Endothelial cell of umbilical vein (primary cell): ENCODE results near the gene CELF2. TPM values are rescaled to one million over a fixed set of nuclear protein-coding genes. Genes with fewer than 3 reads are reported as not detected.

Experiments
- BruUV-seq: library from RNA; stranded (reverse); fragments of 400-500 nt; replicated peaks from 2 replicates; lab custom pipeline; 2021; lab: Mats Ljungman, UMichigan
- CTCF ChIA-PET: fragments of 300-600, 350-600 bp; sonication (Branson Sonifier 250); formaldehyde crosslinking; loops from one replicate; lab custom pipeline; 2021; ENCODE audit warnings: antibody characterized with exemption, inconsistent platforms; lab: Charles Lee
- POLR2A ChIA-PET: fragments of 300-600, 350-600 bp; sonication (Branson Sonifier 250); formaldehyde crosslinking; loops from one replicate; lab custom pipeline; 2021; ENCODE audit warnings: antibody characterized with exemption, inconsistent platforms; lab: Charles Lee
- DNase-seq: peaks from one replicate; pipeline ENCODE4 v3.0.0-alpha.2; 2011; ENCODE audit warnings: low read depth, low spot score
- FAIRE-seq: peaks from 2 replicates; lab custom pipeline; 2011; peaks lifted over from hg19 to GRCh38; lab: Jason Lieb, UNC
- H2AFZ ChIP-seq: 2 replicates; pipeline ENCODE4 v1.6.0; 2012; ENCODE audit warnings: low read depth, low read length, control low read depth, inconsistent platforms
- H3K27ac ChIP-seq: 2 replicates; pipeline ENCODE4 v1.5.1; 2011; ENCODE audit warnings: low read depth, mild to moderate bottlenecking, control low read depth, low read length, moderate library complexity; ENCODE audit not compliant: insufficient read depth
- H3K27me3 ChIP-seq, 2 experiments: 2 replicates each; pipeline versions ENCODE4 v1.6.0 to v1.6.1; 2011; ENCODE audit warnings: low read length in 2 of 2, mixed read lengths in 1 of 2; ENCODE audit not compliant: control insufficient read depth in 2 of 2, insufficient read depth in 2 of 2
- H3K36me3 ChIP-seq, 2 experiments: 2 replicates in 1 of 2; 3 replicates in 1 of 2; pipeline ENCODE4 v1.5.1; 2011; ENCODE audit warnings: low read length in 2 of 2, mild to moderate bottlenecking in 1 of 2, moderate library complexity in 1 of 2; ENCODE audit not compliant: control insufficient read depth in 2 of 2, insufficient read depth in 2 of 2; ENCODE audit errors: extremely low read depth in 1 of 2
- H3K4me1 ChIP-seq: 3 replicates; pipeline ENCODE4 v1.5.1; 2011; ENCODE audit warnings: mild to moderate bottlenecking, low read length; ENCODE audit not compliant: control insufficient read depth, insufficient read depth; ENCODE audit errors: extremely low read depth
- H3K4me2 ChIP-seq: 2 replicates; pipeline ENCODE4 v1.6.1; 2011; ENCODE audit warnings: low read length, control low read depth, mixed read lengths; ENCODE audit not compliant: insufficient read depth
- H3K4me3 ChIP-seq, 3 experiments: fragments of 200-600 bp in 1 of 3; sonication (generic), shearing (Covaris generic) in 1 of 3; replicated peaks in 1 of 3; 2 replicates each; pipeline ENCODE4 v1.5.1; 2011 to 2016; ENCODE audit warnings: control low read depth in 3 of 3, low read length in 3 of 3, mild to moderate bottlenecking in 2 of 3, inconsistent platforms in 1 of 3, low read depth in 1 of 3, moderate library complexity in 1 of 3; ENCODE audit not compliant: insufficient read depth in 1 of 3
- H3K79me2 ChIP-seq: 2 replicates; pipeline ENCODE4 v1.6.0; 2012; ENCODE audit warnings: low read length, inconsistent platforms; ENCODE audit not compliant: control insufficient read depth, insufficient read depth
- H3K9ac ChIP-seq: replicated peaks from 2 replicates; pipeline ENCODE3; 2011; ENCODE audit warnings: low read length, control low read depth; ENCODE audit not compliant: insufficient read depth; ENCODE audit errors: extremely low read depth
- H3K9me1 ChIP-seq: replicated peaks from 3 replicates; pipeline ENCODE4 v1.6.0; 2011; ENCODE audit warnings: mild to moderate bottlenecking, low read length; ENCODE audit not compliant: control insufficient read depth, insufficient read depth; ENCODE audit errors: extremely low read depth
- H3K9me3 ChIP-seq: replicated peaks from 2 replicates; pipeline ENCODE4 v1.5.1; 2012; ENCODE audit warnings: low read length, inconsistent platforms; ENCODE audit not compliant: control insufficient read depth, insufficient read depth
- H4K20me1 ChIP-seq: replicated peaks from 2 replicates; pipeline ENCODE3; 2011; ENCODE audit warnings: mild to moderate bottlenecking, low read length; ENCODE audit not compliant: control insufficient read depth, insufficient read depth; ENCODE audit errors: extremely low read depth
- EZH2 ChIP-seq: IDR thresholded peaks from 2 replicates; pipeline ENCODE4 v1.6.1; 2012; ENCODE audit warnings: borderline replicate concordance, low read depth, mild to moderate bottlenecking, moderate library complexity, low read length, inconsistent platforms; ENCODE audit not compliant: severe bottlenecking
- FOS ChIP-seq: IDR thresholded peaks from 2 replicates; pipeline ENCODE4 v1.6.1; 2011; ENCODE audit warnings: mild to moderate bottlenecking, low read length, moderate library complexity, borderline replicate concordance; ENCODE audit not compliant: insufficient read depth
- JUN ChIP-seq: IDR thresholded peaks from 2 replicates; pipeline ENCODE4 v1.6.1; 2011; ENCODE audit warnings: borderline replicate concordance, low read depth; ENCODE audit not compliant: insufficient read length, insufficient read depth
- MAX ChIP-seq: IDR thresholded peaks from 2 replicates; pipeline ENCODE4 v1.6.1; 2011; ENCODE audit not compliant: insufficient read depth, insufficient read length
- POLR2A ChIP-seq: IDR thresholded peaks from 2 replicates; pipeline ENCODE4 v1.6.1; 2012; ENCODE audit warnings: low read depth, mild to moderate bottlenecking, control low read depth, low read length
- POLR2AphosphoS5 ChIP-seq: IDR thresholded peaks from 2 replicates; pipeline ENCODE4 v1.6.1; 2012; ENCODE audit warnings: low read depth, mild to moderate bottlenecking, control low read depth, low read length, moderate library complexity; ENCODE audit not compliant: insufficient read depth
- dilution Hi-C: fragments of 300-500 bp; cut with MboI; formaldehyde crosslinking; loops from one replicate; pipeline ENCODE4 v1.15.0; 2019; ENCODE audit warnings: low sequenced_read_pairs; ENCODE audit not compliant: extremely low pct_ligation_motif_present
- intact Hi-C: fragments of 100-400 bp; cut with micrococcal nuclease; formaldehyde crosslinking; loops from one replicate; pipeline ENCODE4 v1.10.0; 2022
- polyA plus RNA-seq, 4 experiments: library from polyadenylated mRNA; depleted of rRNA in 3 of 4; stranded (reverse) in 3 of 4; unstranded in 1 of 4; fragments of >200 nt; gene quantifications; 2 replicates each; pipeline versions ENCODE4 v1.2.1 to v1.2.3, GENCODE V29; 2011 to 2012; ENCODE audit warnings: missing spikeins in 1 of 4
- total RNA-seq: library from RNA; stranded (reverse); gene quantifications from 2 replicates; pipeline ENCODE4 v1.2.3, GENCODE V29; 2021
- TF ChIP-seq, protein P1 (sequence below), 2 donors: IDR thresholded peaks; 1 replicate in 1 of 2; 2 replicates in 1 of 2; pipeline ENCODE4 v1.5.1; 2011; ENCODE audit warnings: low read length in 2 of 2, mild to moderate bottlenecking in 2 of 2, moderate library complexity in 2 of 2, control low read depth in 1 of 2, inconsistent platforms in 1 of 2, low read depth in 1 of 2; ENCODE audit not compliant: insufficient read depth in 1 of 2; ENCODE audit errors: extremely low read depth in 1 of 2

The CELF2 gene
- total and polyA plus RNA-seq, 2 donors (not counting 3 experiments of a cell fraction or from before 2014, with no cell fraction given) = 21.6 to 42.6 TPM

- H4K20me1 ChIP-seq = no peaks in the 10 kb centered on the region
- dilution Hi-C loops = no loop called here
Observed at GRCh38 chr10:11223081-11223480, 205.4 kb downstream of the CELF2 start.

More at GRCh38 chr10:11223081-11223480, 205.4 kb downstream of the CELF2 start:
- FAIRE-seq (no peak), DNase-seq (no peak)
- no peak overlapping the region for H3K4me2 ChIP-seq
- ChIA-PET CTCF (no interaction called here), POLR2A (no interaction called here)
- H3K4me3 ChIP-seq = no peak overlapping the region
- no peak overlapping the region for H2AFZ ChIP-seq
- no TSS peak for BruUV-seq
- no peaks in the 10 kb centered on the region for H3K27me3 ChIP-seq
- H3K36me3 ChIP-seq = no peaks in the 10 kb centered on the region
- no peaks in the 10 kb centered on the region for H3K4me1 ChIP-seq
- H3K9ac ChIP-seq = no peak overlapping the region
- TF ChIP-seq FOS (no peak), MAX (no peak), POLR2AphosphoS5 (no peak), JUN (no peak), POLR2A (no peak), EZH2 (no peak)
- TF ChIP-seq, protein P1, sequence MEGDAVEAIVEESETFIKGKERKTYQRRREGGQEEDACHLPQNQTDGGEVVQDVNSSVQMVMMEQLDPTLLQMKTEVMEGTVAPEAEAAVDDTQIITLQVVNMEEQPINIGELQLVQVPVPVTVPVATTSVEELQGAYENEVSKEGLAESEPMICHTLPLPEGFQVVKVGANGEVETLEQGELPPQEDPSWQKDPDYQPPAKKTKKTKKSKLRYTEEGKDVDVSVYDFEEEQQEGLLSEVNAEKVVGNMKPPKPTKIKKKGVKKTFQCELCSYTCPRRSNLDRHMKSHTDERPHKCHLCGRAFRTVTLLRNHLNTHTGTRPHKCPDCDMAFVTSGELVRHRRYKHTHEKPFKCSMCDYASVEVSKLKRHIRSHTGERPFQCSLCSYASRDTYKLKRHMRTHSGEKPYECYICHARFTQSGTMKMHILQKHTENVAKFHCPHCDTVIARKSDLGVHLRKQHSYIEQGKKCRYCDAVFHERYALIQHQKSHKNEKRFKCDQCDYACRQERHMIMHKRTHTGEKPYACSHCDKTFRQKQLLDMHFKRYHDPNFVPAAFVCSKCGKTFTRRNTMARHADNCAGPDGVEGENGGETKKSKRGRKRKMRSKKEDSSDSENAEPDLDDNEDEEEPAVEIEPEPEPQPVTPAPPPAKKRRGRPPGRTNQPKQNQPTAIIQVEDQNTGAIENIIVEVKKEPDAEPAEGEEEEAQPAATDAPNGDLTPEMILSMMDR (IDR thresholded peaks at IDR 0.05; ENCODE audit: extremely low read depth in 1 of 2, insufficient read depth in 1 of 2, low read depth in 1 of 2, low read length in 2 of 2) = no peak
- H3K27ac ChIP-seq = no peak overlapping the region
- no peaks in the 10 kb centered on the region for H3K9me3 ChIP-seq
- intact Hi-C loops = no loop called here
- H3K79me2 ChIP-seq = no peaks in the 10 kb centered on the region
- no peaks in the 10 kb centered on the region for H3K9me1 ChIP-seq
